Left renal cortex interstitium (tissue), 4 donors: ENCODE measurements around the gene CEP83. TPM values are rescaled to one million over a fixed set of nuclear protein-coding genes. Genes with fewer than 3 reads are reported as not detected.

Source experiments
- DNase-seq, 4 donors: peaks; one replicate each; pipeline ENCODE4 v3.0.0-alpha.2; 2013; ENCODE audit warnings: low read depth in 4 of 4, low spot score in 2 of 4, missing footprints in 1 of 4
- polyA plus RNA-seq, 4 donors: library from polyadenylated mRNA; unstranded; fragments of 120-200 nt; gene quantifications; one replicate each; pipeline ENCODE4 v1.2.1, GENCODE V29; 2013; ENCODE audit not compliant: insufficient read length in 4 of 4

The CEP83 gene
- polyA plus RNA-seq, 4 donors = 22.6 to 49.5 (median 32.8) TPM

GRCh38 chr12:94260017-94260416 lies 199.7 kb downstream of the CEP83 start:
- DNase-seq = no peak

GRCh38 chr12:94258593-94258992 lies 201.1 kb downstream of the CEP83 start:
- DNase-seq = no peak

Other genes starting within 250 kb of the CEP83 start
- gene TMCC3, start 190.7 kb upstream of the CEP83 start, polyA plus RNA-seq = 10 to 100 TPM; 39.5 to 42.8 (median 40.6) TPM